Osteocyte (in vitro differentiated cells): ENCODE data around the gene BPIFB2. TPM values are rescaled to one million over a fixed set of nuclear protein-coding genes. Genes with fewer than 3 reads are reported as not detected.

Source experiments
- DNase-seq: peaks from one replicate; pipeline ENCODE4 v3.0.0; 2021; ENCODE audit warnings: mixed read lengths; ENCODE audit not compliant: unreplicated experiment; ENCODE audit errors: extremely low spot score
- H3K27ac Mint-ChIP-seq: one replicate; pipeline ENCODE4 v1.8.0; 2021; ENCODE audit warnings: mild to moderate bottlenecking, mixed read lengths; ENCODE audit not compliant: unreplicated experiment
- H3K27me3 Mint-ChIP-seq: one replicate; pipeline ENCODE4 v1.8.0; 2021; ENCODE audit warnings: mixed read lengths; ENCODE audit not compliant: unreplicated experiment
- H3K36me3 Mint-ChIP-seq: one replicate; pipeline ENCODE4 v1.8.0; 2021; ENCODE audit warnings: mixed read lengths; ENCODE audit not compliant: unreplicated experiment
- H3K4me1 Mint-ChIP-seq: one replicate; pipeline ENCODE4 v1.8.0; 2021; ENCODE audit warnings: mixed read lengths; ENCODE audit not compliant: unreplicated experiment
- H3K4me3 Mint-ChIP-seq: one replicate; pipeline ENCODE4 v1.8.0; 2021; ENCODE audit warnings: mild to moderate bottlenecking, moderate library complexity, mixed read lengths; ENCODE audit not compliant: unreplicated experiment
- H3K9me3 Mint-ChIP-seq: one replicate; pipeline ENCODE4 v1.8.0; 2021; ENCODE audit warnings: mixed read lengths; ENCODE audit not compliant: unreplicated experiment
- CTCF ChIP-seq: fragments of 200-600 bp; sonication (generic); IDR thresholded peaks from 2 replicates; pipeline ENCODE4 v1.5.0; 2021; ENCODE audit warnings: antibody characterized with exemption, mild to moderate bottlenecking, moderate library complexity
- total RNA-seq: library from RNA; stranded (reverse); gene quantifications from 2 replicates; pipeline ENCODE4 v1.2.1, GENCODE V29; 2021

BPIFB2 gene
- total RNA-seq, 1 donor from 2014 or later = not detected

- no peak overlapping the region for H3K27ac Mint-ChIP-seq
- H3K9me3 Mint-ChIP-seq = no peaks in the 10 kb centered on the region
- TF ChIP-seq CTCF = no peak
- no peaks in the 10 kb centered on the region for H3K36me3 Mint-ChIP-seq
- no peak for DNase-seq
- H3K27me3 Mint-ChIP-seq = peaks cover 6% of the 10 kb centered on the region
- H3K4me1 Mint-ChIP-seq = no peaks in the 10 kb centered on the region
- no peak overlapping the region for H3K4me3 Mint-ChIP-seq
These were observed 62.9 kb downstream of the BPIFB2 start for GRCh38 chr20:33070111-33071053.

- Mint-ChIP-seq H3K4me1 (no peaks in the 10 kb centered on the region), H3K27me3 (peaks cover 6% of the 10 kb centered on the region), H3K4me3 (no peak overlapping the region), H3K9me3 (no peaks in the 10 kb centered on the region), H3K36me3 (no peaks in the 10 kb centered on the region), H3K27ac (no peak overlapping the region)
- TF ChIP-seq CTCF = no peak
- DNase-seq = no peak
These were observed 63.7 kb downstream of the BPIFB2 start for GRCh38 chr20:33071198-33071597.

GRCh38 chr20:33072362-33072761 lies 64.9 kb downstream of the BPIFB2 start:
- Mint-ChIP-seq H3K36me3 (no peaks in the 10 kb centered on the region), H3K27ac (no peak overlapping the region), H3K4me3 (no peak overlapping the region), H3K9me3 (no peaks in the 10 kb centered on the region), H3K27me3 (no peaks in the 10 kb centered on the region), H3K4me1 (no peaks in the 10 kb centered on the region)
- DNase-seq = no peak
- TF ChIP-seq CTCF = no peak

GRCh38 chr20:33072813-33073212 lies 65.3 kb downstream of the BPIFB2 start:
- H3K4me3 Mint-ChIP-seq = no peak overlapping the region
- H3K9me3 Mint-ChIP-seq = no peaks in the 10 kb centered on the region
- H3K27ac Mint-ChIP-seq = no peak overlapping the region
- H3K36me3 Mint-ChIP-seq = no peaks in the 10 kb centered on the region
- TF ChIP-seq CTCF = no peak
- DNase-seq = no peak
- H3K27me3 Mint-ChIP-seq = no peaks in the 10 kb centered on the region
- no peaks in the 10 kb centered on the region for H3K4me1 Mint-ChIP-seq

Other genes with a start within 250 kb of the BPIFB2 start
- 2.9 TPM in 2 replicates for gene DNMT3B, start 245.3 kb upstream of the BPIFB2 start, total RNA-seq
- gene MAPRE1, start 187.8 kb upstream of the BPIFB2 start, total RNA-seq = 92.8 and 94.8 TPM in 2 replicates
- 0.64 and 0.97 TPM in 2 replicates for gene EFCAB8, start 148.8 kb upstream of the BPIFB2 start, total RNA-seq
- gene SUN5, start 3.3 kb upstream of the BPIFB2 start, total RNA-seq = not detected in 2 replicates
- not detected in 2 replicates for gene BPIFB6, start 23.9 kb downstream of the BPIFB2 start, total RNA-seq
- not detected in 2 replicates for gene BPIFB3, start 46.2 kb downstream of the BPIFB2 start, total RNA-seq
- not detected in 2 replicates for gene BPIFB4, start 71.9 kb downstream of the BPIFB2 start, total RNA-seq
- not detected in 2 replicates for gene BPIFA2, start 160.5 kb downstream of the BPIFB2 start, total RNA-seq
- not detected in 2 replicates for gene BPIFA3, start 209.6 kb downstream of the BPIFB2 start, total RNA-seq
- gene BPIFA1, start 228.3 kb downstream of the BPIFB2 start, total RNA-seq = not detected in 2 replicates